GM21786 (cell line): ENCODE results near the gene TMEM163.
"Not testable (repeated sequence)": the region's sequence is repeated elsewhere in the genome, so short reads cannot be mapped to it uniquely, and the experiment has no call there.

Experiments used
- ATAC-seq: cut with Tn5 transposase; IDR thresholded peaks from one replicate; pipeline ENCODE4 v1.9.1; 2021; ENCODE audit not compliant: unreplicated experiment

TMEM163 gene

GRCh38 chr2:134498654-134499053 lies 220.1 kb downstream of the TMEM163 start:
- ATAC-seq = no peak

- no peak for ATAC-seq
These were observed 225.0 kb downstream of the TMEM163 start for GRCh38 chr2:134493797-134494196.

- ATAC-seq = no peak
These were observed 226.9 kb downstream of the TMEM163 start for GRCh38 chr2:134491771-134492441.

- no peak for ATAC-seq
These were observed 227.8 kb downstream of the TMEM163 start for GRCh38 chr2:134491022-134491421.

GRCh38 chr2:134490559-134490958 lies 228.2 kb downstream of the TMEM163 start:
- ATAC-seq = no peak

- no peak for ATAC-seq
These were observed 228.9 kb downstream of the TMEM163 start for GRCh38 chr2:134489732-134490384.

- ATAC-seq = no peak
These were observed 235.9 kb downstream of the TMEM163 start for GRCh38 chr2:134482766-134483340.

- ATAC-seq = no peak
These were observed 236.6 kb downstream of the TMEM163 start for GRCh38 chr2:134482131-134482723.

- ATAC-seq = no peak
These were observed 239.0 kb downstream of the TMEM163 start for GRCh38 chr2:134479696-134480330.

- ATAC-seq = not testable (repeated sequence)
These were observed 241.8 kb downstream of the TMEM163 start for GRCh38 chr2:134476982-134477381.

GRCh38 chr2:134470561-134471168 lies 248.1 kb downstream of the TMEM163 start:
- no peak for ATAC-seq

- no peak for ATAC-seq
These were observed 249.2 kb downstream of the TMEM163 start for GRCh38 chr2:134469516-134470115.

GRCh38 chr2:134468776-134469175 lies 250.0 kb downstream of the TMEM163 start:
- no peak for ATAC-seq

- no peak for ATAC-seq
These were observed 250.6 kb downstream of the TMEM163 start for GRCh38 chr2:134468164-134468563.

- no peak for ATAC-seq
These were observed 252.7 kb downstream of the TMEM163 start for GRCh38 chr2:134466141-134466540.

GRCh38 chr2:134465228-134466105 lies 253.3 kb downstream of the TMEM163 start:
- no peak for ATAC-seq

GRCh38 chr2:134463699-134464022 lies 255.1 kb downstream of the TMEM163 start:
- ATAC-seq = no peak

GRCh38 chr2:134462791-134463698 lies 255.8 kb downstream of the TMEM163 start:
- ATAC-seq = no peak

GRCh38 chr2:134462275-134462674 lies 256.5 kb downstream of the TMEM163 start:
- ATAC-seq = no peak
